GM12864 (cell line): ENCODE measurements around the gene DHX30.

Experiments
- DNase-seq: peaks from one replicate; pipeline ENCODE4 v3.0.0-alpha.2; 2011; ENCODE audit warnings: low read depth
- H3K4me3 ChIP-seq: 2 replicates; pipeline ENCODE4 v1.5.1; 2011; ENCODE audit warnings: mild to moderate bottlenecking, low read depth, low read length, control low read depth
- CTCF ChIP-seq: IDR thresholded peaks from 2 replicates; pipeline ENCODE4 v1.5.1; 2011; ENCODE audit warnings: low read depth, mild to moderate bottlenecking, moderate library complexity, low read length, control low read depth, inconsistent platforms; ENCODE audit errors: missing control alignments

The DHX30 gene

GRCh38 chr3:47772788-47773187 lies 30.1 kb upstream of the DHX30 start:
- no peak for TF ChIP-seq CTCF
- DNase-seq = no peak
- H3K4me3 ChIP-seq = no peak overlapping the region

GRCh38 chr3:47778746-47779145 lies 24.2 kb upstream of the DHX30 start:
- H3K4me3 ChIP-seq = peak overlapping the region; percentile 81
- TF ChIP-seq CTCF = no peak
- DNase-seq = no peak

- peak; percentile 38 for DNase-seq
- TF ChIP-seq CTCF = no peak
- peak overlapping the region; percentile 81 for H3K4me3 ChIP-seq
Observed at GRCh38 chr3:47780741-47781684, 21.9 kb upstream of the DHX30 start.

GRCh38 chr3:47781685-47782445 lies 21.1 kb upstream of the DHX30 start, which contains the start of gene SMARCC1:
SMARCC1 (minus strand) TSS chr3:47781893; CDS start chr3:47781797, 96 bp downstream.
- H3K4me3 ChIP-seq = peak within 1 kb of the TSS; percentile 81
- TF ChIP-seq CTCF = no peak
- DNase-seq = peak; percentile 95

GRCh38 chr3:47782446-47783308 lies 20.3 kb upstream of the DHX30 start:
- no peak for TF ChIP-seq CTCF
- peak; percentile 39 for DNase-seq

GRCh38 chr3:47783673-47784072 lies 19.3 kb upstream of the DHX30 start:
- DNase-seq = no peak
- TF ChIP-seq CTCF = no peak
- no peak overlapping the region; the same call in 1 of the 2 replicates for H3K4me3 ChIP-seq

More at GRCh38 chr3:47782446-47783308, 20.3 kb upstream of the DHX30 start:
- peak overlapping the region; percentile 81 for H3K4me3 ChIP-seq
